NCI-H1105 (cell line): ENCODE measurements around the gene CDKAL1.
A peak's percentile ranks its signal among the peaks of the same experiment; 100 is the strongest.
"Not testable (repeated sequence)": the region's sequence is repeated elsewhere in the genome, so short reads cannot be mapped to it uniquely, and the experiment has no call there.

Experiments
- DNase-seq: peaks from one replicate; lab custom pipeline; 2025; lab: John Stamatoyannopoulos, UW

Gene CDKAL1

DNA sequence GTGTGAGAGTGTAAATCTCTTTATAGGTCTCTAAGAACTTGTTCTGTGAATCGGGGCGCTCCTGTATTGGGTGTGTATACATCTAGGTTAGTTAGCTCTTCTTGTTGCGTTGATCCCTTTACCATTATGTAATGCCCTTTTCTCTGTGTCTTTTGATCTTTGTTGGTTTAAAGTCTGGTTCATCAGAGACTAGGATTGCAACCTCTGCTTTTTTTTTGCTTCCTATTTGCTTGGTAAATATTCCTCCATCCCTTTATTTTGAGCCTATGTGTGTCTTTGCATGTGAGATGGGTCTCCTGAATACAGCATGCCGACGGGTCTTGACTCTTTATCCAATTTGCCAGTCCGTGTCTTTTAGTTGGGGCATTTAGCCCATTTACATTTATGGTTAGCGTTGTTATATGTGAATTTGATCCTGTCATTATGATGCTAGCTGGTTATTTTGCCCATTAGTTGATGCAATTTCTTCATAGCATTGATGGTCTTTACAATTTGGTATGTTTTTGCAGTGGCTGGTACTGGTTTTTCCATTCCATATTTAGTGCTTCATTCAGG is 60.1 kb downstream of the CDKAL1 start:
- not testable (repeated sequence) for DNase-seq

DNA sequence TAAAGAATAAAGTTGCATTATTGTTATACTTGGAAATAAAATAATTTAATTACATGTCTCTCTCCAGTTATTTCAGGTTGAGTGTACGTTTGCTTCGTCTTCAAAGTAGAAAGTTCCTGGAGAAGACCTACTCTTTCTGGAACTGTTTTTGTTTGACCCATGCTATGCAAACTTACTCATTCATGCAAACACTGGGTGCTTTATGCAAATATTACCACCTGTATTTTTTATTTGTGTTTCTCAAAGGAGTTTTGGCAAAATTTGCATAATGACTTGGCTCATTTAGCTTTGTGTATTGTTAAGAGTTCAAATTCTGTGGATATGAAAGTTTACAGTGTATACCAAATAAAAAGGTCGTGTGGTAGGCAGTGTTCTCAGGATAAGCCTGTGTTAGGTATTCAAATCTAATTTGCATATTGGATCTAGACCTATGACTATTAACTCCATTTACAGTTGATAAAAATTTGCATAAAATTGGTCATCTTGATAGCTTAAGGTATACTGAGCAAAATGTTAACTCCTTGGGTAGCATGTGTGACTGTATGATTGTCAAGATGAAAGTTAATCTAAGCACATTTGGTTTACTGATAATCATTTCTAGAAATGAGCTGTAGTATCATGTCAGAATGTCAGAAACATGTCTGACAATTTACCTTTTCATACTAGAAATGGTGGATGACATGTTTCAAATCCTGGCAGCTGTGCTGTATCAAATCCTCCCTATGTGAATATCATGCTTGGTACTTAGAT is 65.2 kb downstream of the CDKAL1 start:
- DNase-seq = no peak

DNA sequence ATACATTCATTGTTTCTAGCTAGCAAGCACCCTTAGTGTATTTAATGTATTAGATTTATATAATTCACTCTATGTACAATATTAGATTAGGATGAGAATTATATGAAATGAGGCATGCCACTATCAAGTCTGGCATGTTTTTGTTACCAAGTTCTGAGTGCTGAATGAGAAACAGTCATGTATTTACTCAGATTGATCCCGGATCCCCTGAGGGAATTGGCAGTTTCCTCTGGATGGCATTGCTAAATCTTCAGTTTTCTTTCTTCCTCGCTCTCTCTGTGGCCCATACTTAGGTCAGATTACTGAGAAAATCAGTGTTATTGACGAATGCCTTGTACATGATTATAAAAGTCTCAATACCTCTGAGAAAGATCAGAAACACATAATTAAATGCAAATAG is 66.6 kb downstream of the CDKAL1 start:
- no peak for DNase-seq

DNA sequence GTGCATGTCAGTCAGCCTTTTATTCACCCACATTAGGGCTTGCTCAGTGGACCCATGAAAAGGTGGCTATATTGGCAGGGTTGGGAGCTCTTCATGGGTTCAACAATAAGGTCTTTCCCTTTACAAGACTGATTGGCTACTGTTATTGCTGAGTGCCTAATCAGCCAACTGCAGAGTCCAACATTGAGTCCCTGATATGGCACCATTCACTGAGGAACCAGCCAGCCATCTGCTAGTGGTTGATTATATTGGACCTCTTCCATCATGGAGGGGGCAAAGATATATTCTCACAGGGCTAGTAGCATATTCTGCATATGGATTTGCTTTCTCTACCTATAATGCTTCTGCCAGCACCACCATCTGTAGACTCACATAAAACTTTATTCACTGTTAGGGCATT is 69.9 kb downstream of the CDKAL1 start:
- DNase-seq = no peak

GRCh38 chr6:20605061-20605460 is 70.8 kb downstream of the CDKAL1 start:
- DNase-seq = no peak

GRCh38 chr6:20605581-20605980 is 71.3 kb downstream of the CDKAL1 start:
- DNase-seq = no peak

DNA sequence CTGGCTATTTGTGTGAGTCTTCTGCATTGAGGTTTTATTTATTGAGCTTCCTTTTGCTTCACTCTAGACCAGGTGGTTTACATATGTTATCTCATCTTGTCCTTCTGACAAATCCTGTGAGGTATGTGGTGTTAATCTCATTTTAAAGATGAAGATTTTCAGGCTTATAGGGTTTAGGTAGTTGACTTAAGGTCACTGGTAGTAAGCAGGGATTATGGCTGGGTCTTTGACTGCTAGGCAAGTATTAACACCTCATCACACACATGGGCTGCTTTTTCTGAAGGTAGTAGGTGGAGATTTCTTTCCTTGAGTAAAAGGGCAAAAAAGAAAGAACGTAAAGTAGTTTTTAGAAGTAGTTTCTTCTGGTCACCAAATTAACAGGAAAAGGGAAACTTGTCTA is 72.6 kb downstream of the CDKAL1 start:
- DNase-seq = no peak

DNA sequence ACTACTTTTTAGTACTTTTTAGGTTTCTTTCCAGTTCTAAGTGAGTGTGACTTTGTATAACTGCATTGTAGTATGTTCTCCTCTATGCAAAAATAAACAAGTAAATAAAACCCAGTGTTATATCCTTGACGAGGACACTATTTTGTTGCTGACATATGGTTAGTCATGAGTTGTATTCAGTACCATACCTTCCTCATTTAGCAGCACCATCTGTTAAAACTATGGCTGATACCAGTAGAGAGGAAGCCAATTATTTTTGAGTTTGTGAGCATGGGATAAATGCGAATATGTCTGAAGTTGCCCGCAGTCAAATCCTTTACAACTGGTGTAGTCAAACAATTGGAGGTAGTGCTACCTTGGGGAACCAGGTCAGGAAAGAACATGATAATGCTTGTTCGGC is 74.1 kb downstream of the CDKAL1 start:
- no peak for DNase-seq

DNA sequence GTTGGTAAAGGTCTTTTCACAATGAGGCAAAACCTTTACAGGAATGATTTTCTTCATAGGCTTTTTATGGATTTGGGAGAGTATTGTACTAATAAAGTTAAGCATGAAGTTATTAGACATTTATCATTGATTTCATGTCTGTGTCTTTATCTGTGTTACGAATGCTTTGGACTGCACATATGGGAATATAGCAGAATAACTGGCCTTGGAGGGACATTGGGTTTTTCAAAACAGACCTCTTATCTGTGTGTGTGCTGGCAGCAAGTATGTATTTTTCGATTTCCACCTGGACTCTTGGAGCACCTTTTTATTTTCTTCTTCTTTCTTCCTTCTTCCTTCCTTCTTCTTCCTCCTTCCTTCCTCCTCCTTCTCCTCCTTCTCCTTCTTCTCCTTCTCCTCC is 74.6 kb downstream of the CDKAL1 start:
- DNase-seq = no peak

GRCh38 chr6:20609924-20610323 is 75.7 kb downstream of the CDKAL1 start:
- DNase-seq = not testable (repeated sequence)

DNA sequence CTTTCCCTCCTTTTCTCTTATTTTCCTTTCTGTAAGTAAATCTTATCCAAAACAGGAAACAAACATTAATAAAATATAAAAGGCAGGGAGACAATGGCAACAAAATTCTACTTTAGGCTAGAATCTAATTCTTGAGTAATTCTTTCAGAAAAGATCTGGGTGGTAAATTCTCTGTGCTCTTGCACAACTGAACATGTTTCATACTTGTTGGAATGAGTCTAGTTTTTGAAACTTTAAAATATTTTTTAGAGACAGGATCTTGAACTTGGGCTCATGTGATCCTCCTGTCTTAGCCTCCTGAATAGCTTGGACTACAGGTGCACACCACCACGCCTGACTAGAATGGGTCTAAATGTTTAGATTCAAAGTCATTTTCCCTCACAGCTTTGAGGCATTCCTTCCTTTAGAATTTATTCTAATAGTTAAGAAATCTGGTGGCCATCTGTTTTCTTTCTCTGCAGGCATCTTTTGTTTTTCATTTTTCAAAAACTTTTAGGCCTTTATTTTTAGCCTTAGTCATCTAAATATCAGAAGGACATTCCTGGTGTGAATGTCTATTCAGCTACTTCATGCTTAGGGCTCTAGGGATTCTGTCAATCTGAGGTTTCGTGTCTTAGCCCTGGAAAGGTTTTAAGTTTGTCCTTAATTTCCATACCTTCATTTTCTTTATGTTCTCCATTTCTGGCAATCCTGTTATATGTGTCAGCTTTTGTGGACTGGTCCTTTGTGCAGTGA is 76.5 kb downstream of the CDKAL1 start:
- no peak for DNase-seq

- DNase-seq = not testable (repeated sequence)
Measured at GRCh38 chr6:20617537-20617936, 83.3 kb downstream of the CDKAL1 start.

DNA sequence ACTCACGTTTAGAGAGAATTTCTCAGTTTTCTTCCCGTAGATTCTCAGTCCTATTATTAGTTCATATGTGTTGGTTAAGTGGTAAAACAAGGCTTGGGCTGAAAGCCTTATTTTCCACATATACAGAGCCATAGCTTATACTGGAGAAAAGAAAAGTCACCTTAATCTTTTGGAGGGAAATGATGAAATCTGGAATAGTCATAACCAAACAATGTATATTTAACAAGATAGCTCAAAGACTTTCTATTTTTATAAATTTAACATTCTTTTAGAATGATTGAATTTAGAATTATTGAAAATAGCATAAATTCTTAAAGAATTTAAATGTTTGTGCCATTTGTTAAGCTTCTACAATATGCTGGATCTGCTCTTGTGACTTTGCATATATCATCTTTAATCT is 85.8 kb downstream of the CDKAL1 start:
- DNase-seq = no peak

DNA sequence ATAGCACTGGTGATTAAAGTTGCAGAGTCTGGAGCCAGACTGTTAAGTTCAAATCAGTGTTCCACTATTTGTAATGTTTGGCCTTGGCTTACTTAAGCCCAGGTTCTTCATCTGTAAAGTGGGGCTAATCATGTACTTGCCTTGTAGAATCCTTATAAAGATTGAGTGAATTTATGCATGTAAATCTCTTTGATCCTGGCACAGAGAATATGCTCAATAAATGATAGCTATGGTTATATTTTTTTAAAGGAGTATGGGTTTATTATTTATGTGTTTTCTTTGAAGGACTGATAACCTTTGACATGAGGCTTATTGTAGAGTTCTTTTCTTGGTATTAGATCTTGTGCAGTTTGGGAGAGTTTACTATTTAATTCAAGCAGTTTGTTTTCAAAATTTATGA is 89.5 kb downstream of the CDKAL1 start:
- DNase-seq = no peak

DNA sequence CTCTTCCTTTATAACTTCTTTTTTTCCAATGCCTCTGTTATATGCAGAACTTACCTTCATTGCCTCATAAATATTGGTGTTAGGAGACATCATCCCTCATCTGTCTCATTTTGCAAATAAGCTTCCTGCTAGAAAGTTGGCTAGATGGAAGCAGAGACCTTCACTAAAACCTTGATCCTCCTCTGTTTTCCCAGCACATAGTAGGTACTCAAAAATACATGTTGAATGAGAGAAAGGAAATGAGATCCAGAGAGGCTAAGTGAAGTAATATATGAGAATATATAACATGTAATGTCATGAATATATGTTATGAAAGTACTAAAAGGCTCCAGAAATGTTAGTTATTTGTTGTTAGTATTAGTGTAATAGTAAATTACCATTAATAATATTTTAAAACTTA is 91.9 kb downstream of the CDKAL1 start:
- no peak for DNase-seq

- no peak for DNase-seq
Measured at GRCh38 chr6:20629509-20629908, 95.3 kb downstream of the CDKAL1 start.

- DNase-seq = no peak
Measured at GRCh38 chr6:20630136-20630535, 95.9 kb downstream of the CDKAL1 start.

DNA sequence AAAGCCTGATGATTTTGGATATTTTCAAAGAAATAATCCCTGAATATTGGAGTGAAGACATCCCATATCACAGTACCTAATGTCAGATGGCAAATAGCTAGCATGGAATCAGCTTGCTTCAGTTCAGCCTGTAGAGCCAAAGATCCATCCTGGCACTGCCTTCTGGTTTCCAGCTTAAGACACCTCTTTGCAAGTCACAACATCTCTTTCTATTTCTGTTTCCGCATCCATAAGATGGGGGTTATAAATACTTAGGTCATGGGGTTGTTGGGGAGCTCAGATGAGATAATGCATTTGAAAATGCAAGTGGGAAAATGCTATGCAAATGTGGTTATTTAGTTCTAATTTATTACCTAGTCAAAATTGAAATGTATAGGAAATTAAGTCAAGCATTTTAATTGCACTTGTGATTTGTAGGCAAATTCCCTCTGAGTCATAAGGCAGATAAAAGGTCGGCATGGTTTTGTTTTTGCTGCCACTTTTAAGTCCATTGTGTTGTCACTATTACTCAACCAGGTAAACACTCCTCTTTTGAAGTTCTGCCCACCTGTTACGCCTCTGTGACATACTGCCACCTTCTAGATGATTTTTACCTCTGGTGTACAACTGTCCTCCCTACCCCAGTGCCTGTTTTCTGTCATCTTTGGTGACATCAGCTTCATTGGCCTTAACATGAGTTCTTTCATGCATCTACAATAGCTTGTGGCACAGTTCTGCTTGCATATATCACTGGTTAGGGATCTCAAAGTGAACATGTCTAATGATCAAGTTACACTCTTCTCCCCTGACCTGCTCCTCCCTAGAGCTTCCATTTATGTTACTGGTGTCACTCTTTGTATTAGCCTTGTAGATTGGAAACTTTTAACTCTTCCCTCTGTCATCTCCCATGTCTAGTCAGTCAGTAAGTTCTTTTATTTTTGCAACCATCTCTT is 96.6 kb downstream of the CDKAL1 start:
- peak; percentile 70 for DNase-seq

DNA sequence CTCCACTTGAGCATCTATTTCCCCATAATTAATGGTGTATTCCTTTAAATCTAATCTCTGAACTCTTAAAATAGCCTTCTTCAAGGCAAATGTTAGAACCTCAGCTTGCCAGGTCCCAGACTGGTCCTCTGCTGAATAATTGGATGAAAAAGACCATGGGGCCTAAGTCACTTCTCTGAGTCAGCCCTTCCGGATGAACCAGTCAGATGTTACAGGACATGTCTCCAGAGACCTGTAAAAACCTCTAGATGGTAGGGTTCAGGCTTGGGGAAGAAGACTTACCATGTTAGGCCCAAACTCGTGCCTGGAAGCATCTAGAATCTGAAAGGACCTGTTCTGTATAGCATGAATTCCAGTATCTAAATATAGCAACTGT is 97.3 kb downstream of the CDKAL1 start:
- no peak for DNase-seq

DNA sequence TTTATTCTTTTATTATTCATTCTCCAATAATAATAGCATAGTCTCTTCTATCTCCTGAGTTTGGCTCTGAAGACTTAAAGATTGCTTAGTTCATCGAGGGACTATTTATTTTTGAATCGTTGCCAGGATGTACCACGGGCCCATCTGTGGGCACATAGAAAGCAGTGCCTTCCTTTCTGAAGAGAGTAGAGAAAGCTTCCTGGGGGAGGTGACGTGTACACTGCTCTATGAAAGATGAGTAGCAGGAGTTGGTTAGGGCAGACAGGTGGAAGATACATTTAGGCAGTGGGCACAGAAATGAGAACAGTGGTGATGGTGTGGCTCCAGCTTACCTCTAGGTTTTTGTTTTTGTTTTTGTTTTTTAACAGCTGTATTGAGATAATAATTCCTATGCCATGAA is 98.4 kb downstream of the CDKAL1 start:
- peak; percentile 42 for DNase-seq

DNA sequence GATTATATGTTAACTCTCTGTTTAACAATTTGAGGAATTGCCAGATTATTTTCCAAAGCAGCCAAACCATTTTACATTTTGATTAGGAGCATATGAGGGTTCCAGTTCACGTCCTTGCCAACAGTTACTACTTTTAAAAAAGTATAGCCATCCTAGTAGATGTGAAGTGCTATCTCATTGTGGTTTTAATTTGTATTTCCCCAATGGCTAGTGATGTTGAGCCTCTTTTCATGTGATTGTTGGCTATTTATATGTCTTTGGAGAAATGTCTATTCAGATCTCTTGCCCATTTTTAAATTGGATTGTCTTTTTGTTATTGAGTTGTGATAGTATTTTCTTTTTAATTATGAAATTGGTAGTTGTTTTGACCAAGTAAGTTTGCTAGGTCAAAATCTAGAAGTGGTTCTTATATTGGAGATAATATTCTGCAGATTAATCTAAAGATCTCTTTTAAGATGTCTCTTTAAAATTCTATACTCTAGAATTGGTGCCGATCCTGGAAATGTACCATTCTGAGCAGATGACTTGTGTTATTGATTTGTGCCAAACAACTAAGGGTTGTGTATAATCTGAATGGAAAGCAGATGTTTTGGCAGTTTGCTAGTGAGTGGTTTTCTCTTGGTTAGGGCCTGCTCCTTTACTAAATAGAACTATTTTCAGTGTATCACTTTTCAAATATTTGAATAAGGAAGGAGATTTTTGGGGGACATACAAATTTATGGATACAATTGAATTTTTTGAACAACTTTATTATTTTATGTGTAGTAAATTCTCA is 99.5 kb downstream of the CDKAL1 start:
- DNase-seq = no peak

DNA sequence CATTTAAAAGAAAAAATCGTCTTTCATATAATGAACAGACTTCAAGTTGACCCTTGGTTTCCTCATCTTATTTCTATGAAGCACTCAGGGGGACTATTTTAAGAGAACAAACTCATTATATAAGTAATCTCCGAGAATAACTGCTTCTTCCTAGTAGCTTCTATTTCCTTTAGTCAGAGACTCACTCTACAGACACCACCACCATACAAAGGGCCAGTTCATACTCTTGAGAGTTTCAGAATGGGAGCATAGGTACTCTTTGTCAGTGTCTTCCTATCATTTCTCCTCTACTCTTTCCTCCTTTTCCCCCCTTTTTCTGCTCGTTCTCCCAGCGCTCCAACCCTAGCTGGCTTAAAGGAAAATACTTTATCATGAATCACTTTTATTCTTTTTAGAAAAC is 104.9 kb downstream of the CDKAL1 start:
- no peak for DNase-seq
